ENCODE measurements around the gene EML4. TPM values are rescaled to one million over a fixed set of nuclear protein-coding genes. Genes with fewer than 3 reads are reported as not detected.
"Not testable (repeated sequence)": the region's sequence is repeated elsewhere in the genome, so short reads cannot be mapped to it uniquely, and the experiment has no call there.

Gene EML4
- total RNA-seq, 1 donor, result 178 TPM

DNA sequence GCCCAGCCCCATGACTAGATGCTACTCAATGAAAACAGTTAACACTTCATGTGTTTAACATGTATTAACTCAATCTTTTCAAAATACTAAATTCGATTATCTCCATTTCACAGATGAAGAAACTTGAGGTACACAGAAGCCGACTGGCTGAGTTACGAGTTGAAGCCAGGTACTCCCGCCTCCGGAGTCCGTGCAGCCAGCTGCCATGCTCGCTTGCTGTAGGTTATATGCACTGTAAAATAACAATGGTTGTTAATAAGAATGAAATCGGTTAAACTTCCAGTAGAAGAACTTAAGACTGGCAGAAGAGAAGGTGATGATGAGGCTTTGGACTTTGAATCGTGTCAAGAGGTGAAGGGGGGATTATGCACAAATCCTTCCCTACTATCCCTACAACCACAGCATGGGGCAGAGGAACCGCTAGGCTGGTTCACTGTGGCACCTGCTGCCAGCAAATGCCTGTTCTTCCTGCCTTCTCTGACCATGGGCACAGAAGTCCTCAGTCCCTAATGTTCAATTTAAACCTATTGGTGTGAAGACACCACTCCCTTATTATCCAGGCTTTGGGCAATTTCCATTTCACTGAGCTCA is 166.5 kb downstream of the EML4 start:
- Histone ChIP-seq H3K27me3 (ENCODE audit: insufficient read depth, low read length) (no peaks in the 10 kb centered on the region), H3K9me3 (ENCODE audit: low read depth, low read length) (no peaks in the 10 kb centered on the region), H3K4me1 (ENCODE audit: insufficient read depth, low read length) (no peaks in the 10 kb centered on the region), H3K4me3 (ENCODE audit: low read length) (no peak overlapping the region)

DNA sequence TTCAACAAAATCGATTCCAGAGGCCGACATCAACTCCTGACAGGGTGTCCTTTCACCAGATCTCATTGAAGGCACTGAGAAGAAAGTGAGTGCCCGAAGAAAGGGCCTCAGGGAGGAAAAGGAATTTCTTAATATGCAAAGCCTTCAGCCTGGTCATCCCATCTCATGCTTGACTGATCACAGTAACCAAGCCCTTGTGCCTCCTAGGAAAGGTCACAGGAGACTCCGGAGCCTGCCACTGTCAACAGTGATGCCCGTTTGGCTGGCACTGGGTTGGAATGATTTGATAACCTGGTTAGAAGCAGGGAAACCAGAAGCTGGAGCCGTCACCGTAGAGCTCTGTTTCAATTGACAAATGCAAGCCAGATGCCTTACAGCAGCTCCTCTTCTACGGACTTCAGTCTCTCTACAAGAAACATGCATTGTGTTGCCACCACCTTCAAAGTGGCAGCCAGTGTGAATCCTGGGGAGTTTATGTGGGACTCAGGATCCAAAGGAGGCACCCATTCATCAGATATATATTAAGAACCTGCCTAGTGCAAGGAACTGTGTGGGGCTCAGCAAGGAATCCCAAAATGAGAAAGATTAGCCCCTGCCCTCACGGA is 167.3 kb downstream of the EML4 start:
- Histone ChIP-seq H3K4me3 (ENCODE audit: low read length) (no peak overlapping the region), H3K27me3 (ENCODE audit: insufficient read depth, low read length) (no peaks in the 10 kb centered on the region), H3K9me3 (ENCODE audit: low read depth, low read length) (no peaks in the 10 kb centered on the region), H3K4me1 (ENCODE audit: insufficient read depth, low read length) (no peaks in the 10 kb centered on the region)

DNA sequence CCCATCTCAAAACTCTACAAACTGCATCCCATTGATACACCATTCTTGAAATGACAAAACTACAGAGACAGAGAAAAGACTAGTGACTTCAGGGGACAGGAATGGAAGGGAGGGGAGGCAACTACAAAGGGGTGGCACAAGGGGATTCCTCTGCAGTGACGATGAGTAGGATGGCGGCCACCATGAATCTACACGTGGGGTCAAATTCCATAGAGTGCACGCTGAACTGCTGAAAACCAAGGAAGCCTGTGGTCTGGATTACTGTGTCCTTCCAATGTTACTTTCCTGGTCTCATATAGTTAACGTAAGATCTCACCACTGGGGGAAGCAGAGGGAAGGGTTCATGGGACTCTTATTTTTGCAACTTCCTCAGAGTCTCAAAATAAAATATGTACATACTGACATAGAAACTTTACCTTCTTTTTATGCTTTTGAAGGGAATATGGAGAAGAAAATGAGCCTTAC is 168.2 kb downstream of the EML4 start:
- no peaks in the 10 kb centered on the region for H3K27me3 ChIP-seq (ENCODE audit: insufficient read depth, low read length)
- no peaks in the 10 kb centered on the region for H3K4me1 ChIP-seq (ENCODE audit: insufficient read depth, low read length)
- H3K4me3 ChIP-seq (ENCODE audit: low read length), result no peak overlapping the region
- no peaks in the 10 kb centered on the region for H3K9me3 ChIP-seq (ENCODE audit: low read depth, low read length)

DNA sequence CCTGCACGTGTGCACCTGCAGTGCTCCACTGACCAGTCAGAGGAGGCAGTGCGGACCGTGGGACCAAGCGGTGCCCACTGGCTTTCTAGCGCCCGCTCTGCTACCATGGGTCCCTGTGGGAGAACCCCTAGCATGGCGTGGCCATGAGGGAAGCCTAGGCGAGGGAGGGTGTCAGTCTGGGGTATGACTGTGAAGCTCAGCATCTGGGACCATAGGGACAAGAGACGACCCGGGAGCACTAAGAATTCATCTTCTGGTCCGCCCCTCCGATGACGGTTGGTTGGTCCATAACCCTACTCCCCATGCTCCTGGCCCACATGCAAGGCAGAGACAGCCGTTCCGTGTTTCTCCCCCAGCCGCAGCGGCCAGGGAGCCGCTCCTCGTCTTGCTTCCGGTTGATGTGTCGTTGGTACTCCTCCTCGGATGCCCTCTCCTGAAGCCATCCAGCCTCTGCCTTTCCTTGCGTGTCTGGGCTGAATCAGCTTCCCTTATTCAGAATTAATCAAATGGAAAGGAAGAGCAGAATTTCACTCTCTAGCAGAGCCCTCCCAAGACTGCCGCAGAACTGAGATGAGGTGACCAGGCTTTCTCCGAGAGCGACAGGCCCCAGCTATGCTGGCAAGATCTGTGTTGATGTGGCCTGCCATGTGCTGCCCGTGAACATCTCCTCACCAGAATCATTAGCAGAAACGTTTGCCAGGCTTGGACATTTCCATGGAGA is 168.9 kb downstream of the EML4 start:
- Histone ChIP-seq H3K4me1 (ENCODE audit: insufficient read depth, low read length) (no peaks in the 10 kb centered on the region), H3K4me3 (ENCODE audit: low read length) (no peak overlapping the region), H3K9me3 (ENCODE audit: low read depth, low read length) (no peaks in the 10 kb centered on the region), H3K27me3 (ENCODE audit: insufficient read depth, low read length) (no peaks in the 10 kb centered on the region)

DNA sequence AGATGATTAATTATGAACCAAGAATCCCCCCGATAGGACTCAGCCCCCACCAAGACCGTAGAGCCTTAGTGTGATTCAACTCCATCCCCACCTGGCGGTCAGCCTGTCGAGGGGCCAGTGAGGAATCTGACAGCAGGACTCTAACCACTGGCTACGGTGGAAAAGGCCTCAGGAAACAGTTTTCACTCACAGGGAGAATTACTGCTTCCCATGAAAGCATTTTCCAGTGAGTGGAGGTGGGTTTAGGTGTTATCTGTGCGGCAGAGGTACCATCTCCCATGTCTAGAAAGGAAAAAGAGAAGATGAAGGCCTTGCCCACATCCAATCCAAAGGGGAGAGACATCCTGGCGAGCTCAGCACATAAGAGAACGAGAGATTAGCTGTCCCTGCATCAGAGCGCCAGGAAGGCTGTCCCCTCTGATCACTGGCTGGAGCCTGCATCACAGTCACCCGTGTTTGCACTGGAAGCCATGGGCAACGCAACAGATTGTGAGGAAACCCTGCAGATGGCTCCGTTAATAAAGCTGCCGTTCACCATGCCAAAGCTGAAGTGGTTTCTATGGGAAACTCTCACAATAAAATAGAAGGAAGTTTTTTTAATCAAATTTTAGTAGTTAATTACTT is 169.5 kb downstream of the EML4 start:
- H3K27me3 ChIP-seq (ENCODE audit: insufficient read depth, low read length), result no peaks in the 10 kb centered on the region

DNA sequence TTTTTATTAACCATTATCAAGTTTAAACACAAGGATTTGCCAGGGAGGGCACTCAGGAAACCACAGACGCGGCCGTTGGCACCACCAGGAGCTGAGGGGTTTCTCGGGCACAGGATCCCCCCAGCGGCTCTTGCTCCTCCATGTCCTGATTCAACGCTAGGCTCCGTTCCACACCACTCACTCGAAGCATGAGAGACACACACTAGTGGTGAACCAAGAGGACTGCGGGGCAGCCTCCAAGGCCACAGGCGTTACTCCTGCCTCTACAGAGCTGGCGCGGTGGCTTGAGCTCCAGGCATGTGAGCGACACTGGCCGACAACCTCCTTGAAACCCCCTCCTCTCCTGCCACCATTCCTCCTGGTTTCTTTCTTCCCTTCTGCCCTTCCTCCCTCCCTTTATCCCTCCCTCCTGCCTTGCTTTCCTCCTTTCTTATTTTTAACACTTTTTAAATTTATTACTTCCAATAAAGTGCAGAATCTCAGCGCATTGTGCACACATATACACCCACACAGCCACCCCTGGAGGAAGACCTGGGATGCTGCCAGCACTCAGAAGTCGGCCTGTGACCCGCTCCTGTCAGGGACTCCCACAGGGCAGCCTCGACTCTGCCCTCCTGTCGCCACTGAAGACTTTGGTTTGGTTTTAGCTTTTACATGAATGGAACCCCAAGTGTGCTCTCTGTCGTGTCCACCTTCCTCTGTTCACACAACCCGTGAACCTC is 170.2 kb downstream of the EML4 start:
- no peaks in the 10 kb centered on the region for H3K27me3 ChIP-seq (ENCODE audit: insufficient read depth, low read length)
- H3K9me3 ChIP-seq (ENCODE audit: low read depth, low read length), result no peaks in the 10 kb centered on the region
- H3K4me3 ChIP-seq (ENCODE audit: low read length), result no peak overlapping the region
- H3K4me1 ChIP-seq (ENCODE audit: insufficient read depth, low read length), result no peaks in the 10 kb centered on the region

More for the DNA sequence above, 169.5 kb downstream of the EML4 start:
- no peaks in the 10 kb centered on the region for H3K4me1 ChIP-seq (ENCODE audit: insufficient read depth, low read length)
- H3K4me3 ChIP-seq (ENCODE audit: low read length), result no peak overlapping the region
- H3K9me3 ChIP-seq (ENCODE audit: low read depth, low read length), result no peaks in the 10 kb centered on the region

DNA sequence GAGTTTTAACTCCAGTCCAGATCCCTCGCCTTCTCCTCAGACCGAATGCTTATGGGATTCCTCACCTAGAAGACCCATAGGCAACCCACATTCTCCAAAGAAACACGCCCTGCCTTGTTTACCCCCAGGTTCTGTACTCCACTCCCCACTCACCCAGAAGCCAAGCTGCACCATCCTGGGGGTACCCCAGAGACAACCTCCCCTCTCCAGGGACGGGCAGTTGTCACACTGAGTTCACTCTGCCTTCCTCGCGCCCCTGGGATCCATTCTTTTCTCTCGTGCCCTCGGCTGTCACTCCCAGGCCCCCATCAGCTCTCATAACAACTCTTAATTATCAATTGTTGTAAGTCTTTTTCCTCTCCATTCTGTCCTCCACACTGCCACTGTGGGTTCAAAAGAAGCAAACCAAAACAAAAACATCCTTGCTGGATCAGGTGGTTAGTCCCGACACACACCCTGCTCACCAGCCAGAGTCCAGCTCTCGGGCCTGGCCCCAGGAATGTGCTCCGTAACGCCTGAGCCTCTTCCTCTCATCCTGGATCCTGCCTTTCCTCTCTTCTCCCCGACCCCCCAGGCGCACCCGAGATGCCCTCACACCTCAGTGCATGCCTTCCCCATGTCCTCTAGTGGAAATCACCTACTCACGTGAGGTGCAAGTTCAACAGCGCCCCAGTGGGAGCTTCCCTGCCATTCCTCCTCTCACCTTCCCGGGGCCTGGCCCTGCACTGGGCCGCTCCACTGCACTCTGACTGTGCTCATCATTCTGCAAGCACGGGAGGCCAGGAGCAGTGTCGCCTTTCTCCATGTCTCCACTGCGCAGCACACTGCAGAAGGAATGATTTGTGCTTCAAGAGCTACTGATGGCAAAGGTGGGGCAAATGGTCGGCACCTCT is 171.1 kb downstream of the EML4 start:
- Histone ChIP-seq H3K9me3 (ENCODE audit: low read depth, low read length) (no peaks in the 10 kb centered on the region), H3K4me1 (ENCODE audit: insufficient read depth, low read length) (no peaks in the 10 kb centered on the region), H3K4me3 (ENCODE audit: low read length) (no peak overlapping the region), H3K27me3 (ENCODE audit: insufficient read depth, low read length) (no peaks in the 10 kb centered on the region)

DNA sequence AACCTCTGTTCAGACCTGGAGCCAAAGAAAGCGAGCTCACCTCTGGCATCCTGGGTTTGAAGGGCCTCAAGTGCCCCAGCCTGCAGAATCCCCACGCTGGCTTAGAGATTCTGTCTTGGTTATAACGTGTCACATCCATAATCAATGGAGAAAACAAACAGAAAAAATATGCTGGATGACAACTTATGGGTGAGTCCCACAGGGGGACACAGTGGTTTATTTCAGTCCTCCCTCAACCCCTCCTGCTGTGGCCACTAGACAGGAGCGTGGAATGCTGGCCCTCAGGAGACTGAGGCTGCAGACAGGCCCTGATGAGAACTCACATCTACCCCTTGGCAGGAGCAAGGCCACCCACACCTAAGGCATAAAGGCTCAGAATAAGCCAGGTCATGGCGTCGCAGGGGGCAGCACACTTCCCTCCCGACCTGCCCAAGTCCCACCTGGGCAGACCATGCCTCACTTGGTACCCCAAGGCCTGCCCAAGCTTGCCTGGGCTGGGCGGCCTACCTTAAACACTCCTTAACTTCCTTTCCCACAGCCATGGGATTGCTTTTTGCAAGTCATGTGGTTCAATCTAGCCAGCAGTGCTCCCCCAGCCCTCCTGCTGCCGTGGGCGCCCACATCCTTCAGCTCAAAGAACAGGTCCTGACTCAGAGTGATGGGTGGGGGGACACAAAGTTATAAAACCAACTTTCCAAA is 171.9 kb downstream of the EML4 start:
- no peaks in the 10 kb centered on the region for H3K9me3 ChIP-seq (ENCODE audit: low read depth, low read length)
- no peaks in the 10 kb centered on the region for H3K27me3 ChIP-seq (ENCODE audit: insufficient read depth, low read length)
- no peaks in the 10 kb centered on the region for H3K4me1 ChIP-seq (ENCODE audit: insufficient read depth, low read length)
- H3K4me3 ChIP-seq (ENCODE audit: low read length), result no peak overlapping the region

DNA sequence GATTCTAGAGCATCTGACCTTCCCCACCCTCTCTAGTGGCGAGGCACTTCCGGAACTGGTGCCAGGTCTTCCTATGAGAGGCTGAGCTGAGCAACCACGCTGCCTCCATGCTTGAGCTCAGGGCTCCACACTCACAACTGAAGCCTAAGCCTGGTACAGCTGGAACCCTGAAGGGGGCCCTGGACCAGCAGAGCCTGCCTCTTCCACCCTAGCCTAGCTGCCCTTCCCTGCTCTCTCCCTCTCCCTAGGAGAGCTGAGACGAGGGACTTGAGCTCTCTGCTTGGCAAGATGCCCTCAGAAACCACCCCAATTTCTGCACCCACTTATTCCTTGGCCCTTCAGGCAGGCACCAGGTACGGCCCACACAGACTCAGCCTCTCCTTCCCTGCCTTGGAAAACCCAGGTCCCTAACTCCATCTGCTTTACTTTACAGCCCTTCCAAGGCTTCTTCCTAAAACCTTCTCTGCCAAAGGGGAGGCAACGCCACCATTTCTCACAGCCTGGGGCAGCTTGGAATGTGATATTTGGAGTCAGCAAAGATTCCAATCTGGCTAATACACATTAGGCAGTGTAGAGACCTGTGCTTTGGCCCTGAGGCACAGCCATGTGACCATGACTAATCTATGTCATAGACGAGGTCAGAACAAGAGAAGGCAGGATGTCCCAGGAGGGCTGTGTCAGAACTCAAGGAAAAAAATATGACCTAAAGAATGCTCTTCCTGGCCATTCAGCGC is 173.1 kb downstream of the EML4 start:
- H3K4me1 ChIP-seq (ENCODE audit: insufficient read depth, low read length), result no peaks in the 10 kb centered on the region
- H3K4me3 ChIP-seq (ENCODE audit: low read length), result no peak overlapping the region
- no peaks in the 10 kb centered on the region for H3K9me3 ChIP-seq (ENCODE audit: low read depth, low read length)
- H3K27me3 ChIP-seq (ENCODE audit: insufficient read depth, low read length), result no peaks in the 10 kb centered on the region

DNA sequence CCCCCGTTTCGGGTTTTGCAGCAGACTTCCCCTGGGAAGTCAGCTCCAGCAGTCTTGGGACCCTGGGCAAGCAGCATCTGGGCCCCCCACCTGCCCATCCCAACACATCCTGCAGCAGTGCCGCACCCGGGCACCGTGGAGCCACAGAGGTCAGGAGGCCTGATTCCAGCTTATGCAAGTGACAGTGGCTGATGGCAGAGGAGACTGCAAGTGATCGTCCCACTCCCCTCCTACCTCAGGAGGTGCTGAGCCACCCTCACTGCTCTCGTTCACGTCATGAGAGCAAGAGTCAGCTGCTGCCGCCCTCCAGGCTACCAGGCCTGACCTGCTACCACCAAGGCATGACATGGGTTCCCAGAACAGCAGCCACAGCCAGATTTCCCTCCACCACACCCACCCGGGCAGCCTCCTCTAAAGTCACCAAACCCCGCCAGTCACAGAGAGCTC is 173.7 kb downstream of the EML4 start:
- Histone ChIP-seq H3K27me3 (ENCODE audit: insufficient read depth, low read length) (no peaks in the 10 kb centered on the region), H3K9me3 (ENCODE audit: low read depth, low read length) (no peaks in the 10 kb centered on the region), H3K4me3 (ENCODE audit: low read length) (no peak overlapping the region), H3K4me1 (ENCODE audit: insufficient read depth, low read length) (no peaks in the 10 kb centered on the region)

DNA sequence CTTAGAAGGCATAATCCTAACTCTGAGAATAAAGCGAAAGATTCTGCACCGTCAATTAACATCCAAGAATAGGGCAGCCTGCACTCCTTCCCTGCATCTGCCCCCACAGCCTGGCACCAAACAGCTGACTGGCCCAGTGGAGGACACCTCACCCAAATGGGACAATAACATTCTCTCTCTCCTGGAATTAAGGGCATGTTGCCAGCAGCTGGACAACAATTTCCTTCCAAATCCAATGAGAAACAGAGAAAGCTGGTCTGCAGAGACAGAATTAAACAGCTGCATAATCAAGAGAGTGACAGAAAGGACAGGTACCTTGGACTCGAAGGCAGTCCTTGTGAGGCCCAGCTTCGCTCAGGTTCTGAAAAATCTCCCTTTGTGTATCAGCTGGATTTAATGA is 176.8 kb downstream of the EML4 start:
- Histone ChIP-seq H3K27me3 (ENCODE audit: insufficient read depth, low read length) (no peaks in the 10 kb centered on the region), H3K4me1 (ENCODE audit: insufficient read depth, low read length) (no peaks in the 10 kb centered on the region), H3K4me3 (ENCODE audit: low read length) (no peak overlapping the region), H3K9me3 (ENCODE audit: low read depth, low read length) (no peaks in the 10 kb centered on the region)

DNA sequence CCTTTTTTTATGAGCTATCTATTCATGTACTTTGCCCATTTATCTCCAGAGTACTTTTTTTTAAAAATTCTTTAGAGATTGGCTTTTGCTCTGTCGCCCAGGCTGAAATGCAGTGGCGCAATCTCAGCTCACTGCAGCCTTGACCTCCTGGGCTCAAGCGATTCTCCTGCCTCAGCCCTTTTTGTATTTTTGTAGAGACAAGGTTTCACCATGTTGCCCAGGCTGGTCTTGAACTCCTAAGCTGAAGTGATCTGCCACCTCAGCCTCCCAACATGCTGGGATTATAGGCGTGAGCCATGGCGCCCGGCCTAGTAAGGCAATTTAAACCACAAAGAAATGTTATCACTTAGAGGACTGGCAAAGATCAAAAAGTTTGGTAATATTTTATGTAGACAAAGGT is 177.7 kb downstream of the EML4 start:
- not testable (repeated sequence) for H3K9me3 ChIP-seq (ENCODE audit: low read depth, low read length); H3K4me3 ChIP-seq (ENCODE audit: low read length); H3K4me1 ChIP-seq (ENCODE audit: insufficient read depth, low read length); H3K27me3 ChIP-seq (ENCODE audit: insufficient read depth, low read length)

DNA sequence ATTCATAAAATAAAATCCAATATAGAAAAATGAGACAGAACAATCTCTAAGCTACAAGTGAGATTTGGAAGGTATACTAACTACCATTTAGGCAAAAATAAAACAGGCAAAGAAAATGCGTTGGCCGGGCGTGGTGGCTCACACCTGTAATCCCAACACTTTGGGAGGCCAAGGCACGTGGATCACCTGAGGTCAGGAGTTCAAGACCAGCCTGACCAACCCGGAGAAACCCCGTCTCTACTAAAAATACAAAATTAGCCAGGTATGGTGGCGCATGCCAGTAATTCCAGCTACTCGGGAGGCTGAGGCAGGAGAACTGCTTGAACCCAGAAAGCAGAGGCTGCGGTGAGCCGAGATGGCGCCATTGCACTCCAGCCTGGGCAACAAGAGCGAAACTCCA is 178.4 kb downstream of the EML4 start:
- not testable (repeated sequence) for H3K9me3 ChIP-seq (ENCODE audit: low read depth, low read length); H3K4me3 ChIP-seq (ENCODE audit: low read length); H3K4me1 ChIP-seq (ENCODE audit: insufficient read depth, low read length); H3K27me3 ChIP-seq (ENCODE audit: insufficient read depth, low read length)
